HG03439 (cell line): ENCODE measurements around the gene IDH3A.
"Not testable (repeated sequence)": the region's sequence is repeated elsewhere in the genome, so short reads cannot be mapped to it uniquely, and the experiment has no call there.

Experiments used
- ATAC-seq: cut with Tn5 transposase; IDR thresholded peaks from one replicate; pipeline ENCODE4 v1.9.1; 2021; ENCODE audit warnings: mild to moderate bottlenecking, moderate library complexity; ENCODE audit not compliant: unreplicated experiment

IDH3A gene

GRCh38 chr15:78129077-78129750 lies 19.9 kb upstream of the IDH3A start:
- no peak for ATAC-seq

DNA sequence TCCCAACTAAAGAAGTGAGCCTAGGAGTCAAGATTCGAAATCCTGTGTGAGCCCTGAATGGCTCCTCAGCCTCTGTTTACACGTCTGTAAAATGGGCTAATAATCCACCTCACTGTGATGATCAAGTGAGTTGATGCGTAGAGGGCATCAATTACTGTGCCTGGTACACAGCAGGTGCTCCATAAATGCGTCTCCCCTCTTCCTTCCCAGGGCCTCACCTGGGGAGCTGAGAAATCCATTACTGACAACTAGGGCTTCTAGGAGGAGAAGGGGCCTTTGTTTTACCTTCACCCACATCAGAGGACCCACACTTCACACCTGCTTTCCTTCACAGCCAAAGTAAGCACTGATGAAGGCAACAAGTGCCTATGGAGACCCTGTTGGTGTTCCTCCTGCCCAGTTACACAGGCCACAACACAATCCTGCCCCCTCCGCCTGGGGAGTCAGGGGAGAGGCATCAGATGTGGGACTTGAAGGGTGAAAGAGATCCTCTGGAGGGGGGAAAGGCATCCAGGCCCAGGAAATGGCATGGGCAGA lies 19.3 kb upstream of the IDH3A start:
- ATAC-seq = no peak

DNA sequence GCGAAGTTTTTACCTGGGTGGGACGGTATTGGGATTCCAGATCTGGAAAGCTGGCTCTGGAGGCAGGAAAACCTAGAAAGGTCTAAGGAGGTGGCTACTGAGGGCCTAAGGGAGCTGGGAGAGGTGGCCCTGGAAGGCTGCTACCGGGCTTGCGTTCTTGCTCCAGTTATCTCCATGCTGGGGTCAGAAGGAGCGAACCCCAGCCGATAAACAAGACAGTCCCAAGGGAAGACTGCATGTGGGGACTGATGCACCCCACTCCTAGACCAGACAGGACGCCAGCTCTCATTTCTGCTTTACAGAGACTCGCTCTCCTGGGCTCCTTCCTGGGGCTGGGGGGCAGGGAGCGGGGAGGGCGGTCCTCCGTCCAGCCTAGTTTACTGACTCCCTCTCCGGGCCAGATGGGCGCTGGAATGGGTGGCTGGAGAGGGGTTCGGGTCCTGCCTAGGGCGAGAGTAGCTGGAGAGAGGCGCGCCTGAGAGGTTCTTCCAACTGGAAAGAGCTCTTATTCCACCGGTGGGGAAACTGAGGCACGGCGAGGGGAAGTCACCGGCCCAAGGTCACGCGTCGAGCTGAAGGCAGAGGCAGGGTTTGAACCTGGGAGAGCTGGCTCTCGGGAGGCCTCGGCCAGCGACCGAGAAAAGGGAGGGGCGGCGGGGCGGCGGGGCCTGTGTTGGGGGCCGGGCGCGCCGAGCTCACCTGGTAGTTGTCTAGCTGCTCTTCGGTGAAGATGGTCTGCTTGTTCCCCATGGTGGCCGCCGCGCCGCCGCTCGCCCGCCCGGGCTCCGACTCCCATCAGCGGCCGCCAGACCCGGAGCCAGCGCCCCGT lies 18.5 kb upstream of the IDH3A start:
- ATAC-seq = no peak

DNA sequence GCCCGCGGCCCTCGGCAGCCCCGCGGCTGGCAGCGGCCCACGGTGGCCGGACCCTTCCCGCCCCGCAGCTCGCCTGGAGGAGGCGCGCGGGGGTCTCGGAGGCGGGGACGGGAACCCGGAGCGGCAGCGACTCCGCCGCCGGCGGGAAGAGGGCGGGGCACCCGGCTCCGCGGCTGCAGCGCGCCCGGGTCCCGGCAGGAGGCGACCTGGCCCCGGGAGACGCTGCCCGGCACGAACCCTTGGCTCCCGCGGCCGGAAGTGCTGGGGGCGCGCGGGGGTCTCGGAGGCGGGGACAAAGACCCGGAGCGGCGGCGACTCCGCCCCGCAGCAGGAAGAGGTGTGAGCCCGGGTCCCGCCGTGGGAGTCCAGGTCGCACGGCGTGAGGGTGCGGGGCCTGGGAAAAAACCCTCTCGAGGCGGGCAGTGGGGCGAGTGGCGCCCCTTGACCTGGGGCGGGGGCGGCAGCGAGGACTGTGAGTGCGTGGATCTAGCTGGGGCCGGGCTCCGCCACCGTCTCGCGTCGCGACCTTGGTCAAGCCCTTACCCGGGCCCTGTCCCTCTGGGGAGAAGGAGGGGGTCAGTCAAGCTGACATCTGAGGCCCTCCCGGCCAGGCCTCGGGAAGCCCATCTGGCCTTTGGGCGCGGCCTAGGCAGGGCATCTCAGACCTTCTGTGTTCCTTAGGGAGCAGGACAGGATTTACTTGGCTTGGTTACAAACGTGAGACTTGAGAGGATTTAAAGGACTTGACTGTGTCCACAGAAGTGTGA lies 17.7 kb upstream of the IDH3A start, which contains the start of gene CIB2:
Gene CIB2, minus strand, starts transcription at position 151 of the 767 bp plus-strand sequence. CDS start 230 bp downstream, outside the sequence.
- peak; percentile 82 for ATAC-seq

DNA sequence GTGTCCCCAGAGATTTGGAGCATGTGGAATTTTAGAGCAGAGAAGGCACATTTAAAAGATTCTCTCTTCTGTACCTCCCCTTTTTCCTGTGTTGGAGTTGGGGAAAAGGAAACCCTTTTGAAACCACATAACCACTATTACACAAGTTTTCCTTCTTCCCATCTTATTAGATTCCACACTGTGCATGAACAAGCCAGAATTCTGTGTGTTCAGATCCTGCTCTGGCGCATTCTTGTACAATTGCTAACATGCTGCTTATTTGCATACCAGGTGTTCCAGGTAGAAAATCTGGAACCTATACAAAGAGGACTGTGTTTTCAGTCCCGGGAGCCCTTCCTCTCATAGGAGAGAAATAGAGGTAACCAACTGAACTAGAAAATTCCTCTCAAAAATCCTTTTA lies 15.4 kb upstream of the IDH3A start:
- ATAC-seq = no peak

- no peak for ATAC-seq
Measured at GRCh38 chr15:78139578-78139977, 9.6 kb upstream of the IDH3A start.

DNA sequence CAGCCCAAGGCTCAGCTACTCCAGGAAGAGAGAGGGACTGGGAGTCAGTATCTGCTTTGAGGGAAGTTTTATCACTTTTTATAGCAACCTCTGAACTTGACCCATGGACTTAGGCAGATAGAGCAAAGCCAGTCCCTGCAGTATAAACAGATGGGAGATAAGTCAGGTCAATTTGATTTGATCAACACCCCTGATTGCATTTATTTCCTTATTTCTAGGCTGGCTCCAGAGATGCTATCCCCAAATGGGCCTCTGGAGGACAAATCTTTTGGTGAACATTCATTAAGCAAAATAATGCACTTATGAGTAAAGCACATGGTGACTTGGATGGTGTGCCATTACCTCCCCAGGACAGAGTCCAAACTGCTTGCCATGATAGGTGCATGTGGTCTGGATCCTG lies 8.9 kb upstream of the IDH3A start:
- ATAC-seq = no peak

- ATAC-seq = no peak
Measured at GRCh38 chr15:78142332-78142731, 6.8 kb upstream of the IDH3A start.

DNA sequence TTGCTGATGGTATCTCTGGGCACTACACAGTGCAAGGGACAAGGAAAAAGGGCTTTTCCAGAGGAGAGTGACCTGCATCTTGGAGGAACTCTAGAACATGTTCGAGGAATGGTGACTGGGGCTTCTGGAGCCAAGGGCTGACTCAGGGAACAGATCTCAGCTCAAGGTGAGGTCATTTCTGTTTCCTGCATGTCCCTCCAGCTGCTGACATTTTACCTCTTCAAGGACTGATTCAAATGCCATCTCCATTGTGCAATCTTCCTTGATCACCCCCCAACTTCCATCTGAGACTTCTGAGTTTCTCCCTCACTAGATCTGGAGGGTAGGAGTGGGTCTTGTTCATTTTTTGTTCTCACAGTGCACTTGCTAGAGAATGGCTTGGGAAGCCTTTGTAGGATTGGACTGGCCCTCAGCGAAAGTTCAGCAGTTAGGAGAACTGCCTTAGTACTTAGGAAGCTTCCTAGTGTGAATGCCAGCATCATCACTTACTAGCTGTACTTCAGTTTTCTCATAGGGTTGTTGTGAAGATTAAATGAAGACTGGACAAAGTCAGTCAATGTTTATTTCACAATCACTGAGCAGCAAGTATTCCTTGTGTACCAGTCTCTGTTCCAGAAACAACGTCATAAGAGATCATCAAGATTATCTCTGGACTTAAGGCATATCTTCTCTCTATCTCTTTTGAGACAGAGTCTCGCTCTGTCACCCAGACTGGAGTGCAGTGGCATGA lies 2.6 kb upstream of the IDH3A start:
- no peak for ATAC-seq

DNA sequence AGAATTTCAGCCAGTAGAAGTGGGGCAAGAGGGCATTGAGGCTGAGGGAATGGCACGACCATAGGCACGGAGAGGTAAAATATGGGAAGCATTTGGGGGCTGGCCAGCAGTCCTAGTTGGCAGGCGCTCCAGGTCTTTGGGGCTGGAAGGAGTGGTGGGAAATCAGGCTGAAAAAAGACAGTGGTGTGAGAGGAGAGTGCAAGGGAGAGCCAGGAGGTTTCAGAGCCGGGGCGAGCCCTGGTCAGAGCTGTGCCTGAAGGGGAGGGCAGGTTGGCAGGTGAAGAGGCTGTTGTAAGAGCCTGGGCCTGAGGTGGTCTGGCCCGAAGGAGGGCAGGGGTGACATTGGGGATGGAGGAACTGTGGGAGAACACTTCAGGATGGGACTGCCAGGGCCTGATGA lies 1.6 kb upstream of the IDH3A start:
- no peak for ATAC-seq

DNA sequence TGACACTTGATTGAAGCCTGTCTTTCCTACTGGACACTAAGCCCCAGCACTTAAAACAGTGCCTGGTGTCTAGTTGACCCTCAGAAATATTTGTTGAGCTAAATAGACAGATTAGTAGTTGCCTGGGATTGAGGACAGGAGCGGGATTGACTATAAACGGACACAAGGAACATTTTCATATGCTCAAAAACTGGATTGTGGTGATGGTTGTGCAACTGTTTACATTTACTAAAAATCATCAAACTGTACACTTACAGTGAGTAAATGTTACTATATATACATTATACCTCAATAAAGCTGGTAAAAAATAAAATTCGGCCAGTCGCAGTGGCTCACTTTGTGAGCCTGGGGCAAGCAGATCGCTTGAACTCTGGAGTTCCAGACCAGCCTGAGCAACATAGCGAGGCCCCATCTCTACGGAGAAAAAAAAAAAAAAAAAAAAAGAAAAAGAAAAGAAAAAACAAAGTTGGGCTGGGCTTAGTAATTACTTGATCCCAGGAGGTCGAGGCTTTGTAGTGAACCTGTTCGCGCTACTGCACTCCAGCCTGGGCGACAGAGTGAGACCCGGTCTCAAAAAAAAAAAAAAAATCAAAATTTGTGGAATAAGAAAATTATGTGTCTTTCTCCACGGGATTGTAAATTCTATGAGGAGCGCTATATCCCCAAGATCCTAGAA lies 632 bp upstream of the IDH3A start:
- no peak for ATAC-seq

DNA sequence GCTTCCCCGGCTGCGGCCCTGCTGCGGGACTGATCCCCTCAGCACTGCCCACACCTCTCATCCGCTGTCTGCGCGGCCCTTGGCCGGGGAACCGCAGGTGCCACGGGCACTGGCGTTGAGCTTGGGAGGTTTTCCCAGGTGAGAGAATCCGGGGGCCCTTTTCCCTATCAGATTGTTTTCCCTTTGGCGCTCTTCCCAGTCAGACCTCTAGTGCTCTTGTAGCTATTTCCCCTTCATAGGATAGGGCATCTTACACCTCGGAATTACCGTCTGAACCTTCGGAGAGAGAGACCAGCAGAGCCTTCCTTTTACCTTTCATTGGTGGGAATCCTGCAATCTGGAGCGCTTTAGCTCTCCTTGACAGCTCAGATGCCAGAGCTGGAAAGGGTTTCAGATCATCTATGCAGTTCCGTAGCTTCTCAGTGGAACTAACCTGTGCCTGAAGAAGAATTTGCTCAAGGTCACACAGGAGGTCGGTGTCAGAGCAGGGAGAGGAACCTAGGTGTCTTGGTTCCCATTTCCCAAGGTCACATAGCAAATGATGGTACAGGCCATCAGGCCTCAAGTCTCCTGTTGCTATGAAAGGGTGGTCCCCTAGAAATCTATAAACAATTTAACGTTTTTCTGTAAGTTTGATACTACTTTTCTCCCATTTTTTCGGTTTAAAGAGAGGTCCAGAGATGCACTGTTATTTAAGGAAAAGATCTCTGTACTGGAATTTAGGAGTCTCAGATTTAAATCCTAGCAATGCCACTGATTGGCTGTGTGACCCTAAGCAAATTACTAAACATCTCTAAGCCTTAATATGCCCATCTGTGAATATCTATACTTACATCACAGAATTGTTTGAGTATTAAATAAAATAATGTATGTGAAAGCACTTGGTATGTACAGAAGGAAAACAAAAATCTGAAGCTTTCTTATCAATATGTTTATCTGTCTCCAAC lies 916 bp downstream of the IDH3A start:
- no peak for ATAC-seq

- not testable (repeated sequence) for ATAC-seq
Measured at GRCh38 chr15:78151075-78151474, 1.9 kb downstream of the IDH3A start.

GRCh38 chr15:78154955-78155354 lies 5.8 kb downstream of the IDH3A start:
- no peak for ATAC-seq

DNA sequence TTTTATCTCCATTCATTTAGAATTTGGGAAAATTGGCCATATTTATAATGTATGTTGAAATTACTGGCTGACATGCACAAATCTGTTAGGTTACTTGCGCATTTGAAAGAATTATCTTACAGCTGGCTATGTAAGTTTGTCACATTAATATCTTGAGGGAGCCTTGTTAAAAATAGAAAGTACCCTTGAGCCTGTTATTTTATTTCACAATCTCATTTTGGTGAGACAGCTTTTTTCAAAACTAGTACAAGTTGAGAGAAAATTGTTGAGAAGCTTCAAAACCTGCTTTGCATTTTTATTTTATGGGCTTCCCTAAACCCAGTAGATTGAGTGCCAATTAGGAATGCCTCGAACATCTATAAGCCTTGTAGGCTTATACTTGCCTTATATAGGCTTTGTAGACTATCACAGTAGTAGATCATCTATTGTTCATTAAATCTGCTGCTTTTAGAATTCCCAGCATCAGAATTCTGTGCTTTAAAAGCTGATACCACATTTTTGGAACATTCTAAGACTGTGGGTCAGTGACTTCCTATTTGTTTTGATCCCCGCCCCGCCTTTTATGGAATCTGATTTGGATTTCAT lies 6.3 kb downstream of the IDH3A start:
- no peak for ATAC-seq

DNA sequence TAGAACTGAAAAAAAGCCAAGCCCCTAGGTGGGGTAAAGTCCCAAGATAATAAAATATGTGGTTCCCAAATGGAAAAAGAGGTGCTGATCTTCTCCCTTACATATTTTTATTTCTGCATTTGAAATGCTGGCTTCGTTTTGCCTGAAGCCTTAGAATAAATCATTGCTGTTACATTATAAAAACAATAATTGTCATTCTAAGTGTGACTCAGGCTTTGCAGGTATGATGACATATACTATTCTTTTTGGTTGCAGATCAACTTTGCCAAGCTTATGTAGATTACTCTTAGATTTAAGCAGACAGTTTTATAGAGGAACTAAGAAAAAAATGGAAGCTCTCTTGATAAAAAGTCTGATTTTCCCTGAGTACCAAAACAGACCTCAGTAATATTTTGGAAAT lies 7.5 kb downstream of the IDH3A start:
- ATAC-seq = no peak

DNA sequence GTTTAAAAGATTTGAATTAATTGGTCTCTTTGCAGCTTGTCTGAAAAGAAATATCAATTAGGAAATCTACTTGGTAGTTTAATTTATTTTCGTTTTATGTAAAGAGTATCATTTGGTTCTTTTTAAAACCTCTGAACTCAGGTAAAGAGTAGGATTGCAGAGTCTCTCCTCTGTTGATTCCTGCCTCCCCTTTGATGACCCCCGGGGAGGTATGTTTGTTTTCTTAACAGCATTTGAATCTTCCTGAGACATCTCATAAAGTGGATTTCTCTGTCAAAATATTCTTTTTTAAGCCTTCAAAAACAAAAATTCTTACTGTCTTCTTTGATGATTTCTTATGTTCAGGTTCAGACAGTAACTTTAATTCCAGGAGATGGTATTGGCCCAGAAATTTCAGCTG lies 8.0 kb downstream of the IDH3A start:
- ATAC-seq = no peak

- no peak for ATAC-seq
Measured at GRCh38 chr15:78159395-78159794, 10.2 kb downstream of the IDH3A start.

DNA sequence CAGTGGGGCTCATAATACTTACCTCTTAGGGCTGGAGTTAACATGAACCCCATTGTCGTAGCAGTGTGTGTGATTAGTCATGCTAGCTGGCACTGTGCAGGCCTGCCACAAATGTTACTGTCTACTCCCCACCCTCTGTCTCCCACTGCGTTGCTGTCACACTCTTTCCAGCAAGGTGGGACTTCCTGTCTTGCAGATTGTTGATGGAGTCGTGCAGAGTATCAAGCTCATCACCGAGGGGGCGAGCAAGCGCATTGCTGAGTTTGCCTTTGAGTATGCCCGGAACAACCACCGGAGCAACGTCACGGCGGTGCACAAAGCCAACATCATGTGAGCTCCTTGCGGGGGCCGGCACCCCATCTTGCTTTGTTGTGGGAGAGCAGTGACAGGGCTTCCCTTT lies 12.9 kb downstream of the IDH3A start:
- ATAC-seq = no peak
